Cardiac muscle cell (in vitro differentiated cells and primary cell): ENCODE measurements around the gene RNF128. TPM values are rescaled to one million over a fixed set of nuclear protein-coding genes. Genes with fewer than 3 reads are reported as not detected.
"Not testable (repeated sequence)": the region's sequence is repeated elsewhere in the genome, so short reads cannot be mapped to it uniquely, and the experiment has no call there.

Experiments used
- DNase-seq, 2 donors: peaks; one replicate each; pipeline versions ENCODE4 v3.0.0 to v3.0.0-alpha.2; 2010 to 2017; ENCODE audit warnings: low read depth in 1 of 2, low spot score in 1 of 2
- H3K27ac ChIP-seq: fragments of 200-600 bp; sonication (generic); 2 replicates; pipeline ENCODE4 v1.5.1; 2016
- H3K27me3 ChIP-seq: fragments of 200-600 bp; sonication (generic); 2 replicates; pipeline ENCODE4 v1.6.0; 2016; ENCODE audit warnings: control low read depth
- H3K36me3 ChIP-seq: fragments of 200-600 bp; sonication (generic); 2 replicates; pipeline ENCODE4 v1.5.1; 2016; ENCODE audit warnings: control low read depth
- H3K4me1 ChIP-seq: fragments of 200-600 bp; sonication (generic); 2 replicates; pipeline ENCODE4 v1.8.1; 2017; ENCODE audit warnings: low read depth, mild to moderate bottlenecking, mixed run types
- H3K4me3 ChIP-seq: fragments of 200-600 bp; sonication (generic); 2 replicates; pipeline ENCODE4 v1.5.1; 2016; ENCODE audit warnings: mild to moderate bottlenecking
- H3K9me3 ChIP-seq: fragments of 200-600 bp; sonication (generic); 2 replicates; pipeline ENCODE4 v1.5.1; 2017; ENCODE audit warnings: low read depth, mild to moderate bottlenecking, control low read depth
- CTCF ChIP-seq: IDR thresholded peaks from 2 replicates; pipeline ENCODE4 v1.5.1; 2012; ENCODE audit warnings: low read depth, mild to moderate bottlenecking, low read length
- polyA plus RNA-seq: library from polyadenylated mRNA; unstranded; fragments of >200 nt; fragmentation: Nextera tagmentation; extraction: Ambion mirVana; gene quantifications from 2 replicates; pipeline ENCODE4 v1.2.1, GENCODE V29; 2016
- total RNA-seq: library from RNA; depleted of rRNA; stranded (reverse); fragments of >200 nt; gene quantifications from 2 replicates; pipeline ENCODE4 v1.2.3, GENCODE V29; 2016

RNF128 gene
- total and polyA plus RNA-seq, 2 experiments from 2014 or later: 0.18 to 0.72 TPM

GRCh38 chrX:106811131-106811910 is 84.8 kb downstream of the RNF128 start:
- TF ChIP-seq CTCF: no peak
- H3K9me3 ChIP-seq: no peaks in the 10 kb centered on the region
- no peaks in the 10 kb centered on the region for H3K36me3 ChIP-seq
- no peak overlapping the region for H3K4me3 ChIP-seq
- no peak for DNase-seq
- no peak overlapping the region for H3K27ac ChIP-seq
- H3K4me1 ChIP-seq: no peaks in the 10 kb centered on the region
- no peaks in the 10 kb centered on the region for H3K27me3 ChIP-seq

GRCh38 chrX:106812930-106813329 is 86.4 kb downstream of the RNF128 start:
- DNase-seq, H3K4me1 ChIP-seq, H3K4me3 ChIP-seq: not testable (repeated sequence)

GRCh38 chrX:106814093-106814492 is 87.6 kb downstream of the RNF128 start:
- not testable (repeated sequence) for DNase-seq, H3K9me3 ChIP-seq, H3K36me3 ChIP-seq, H3K4me3 ChIP-seq, H3K4me1 ChIP-seq, H3K27ac ChIP-seq, H3K27me3 ChIP-seq

More at GRCh38 chrX:106812930-106813329, 86.4 kb downstream of the RNF128 start:
- not testable (repeated sequence) for H3K36me3 ChIP-seq, H3K9me3 ChIP-seq, H3K27ac ChIP-seq, H3K27me3 ChIP-seq

Other genes with a start within 250 kb of the RNF128 start
- 4.5 and 6.3 TPM in 2 replicates for gene RADX, start 114.7 kb upstream of the RNF128 start, total RNA-seq
- 5.8 and 6.1 TPM in 2 replicates for gene RADX, start 114.7 kb upstream of the RNF128 start, polyA plus RNA-seq
- gene TBC1D8B, start 76.0 kb downstream of the RNF128 start, total RNA-seq: 1.7 and 2.1 TPM in 2 replicates
- gene TBC1D8B, start 76.0 kb downstream of the RNF128 start, polyA plus RNA-seq: 3.0 and 5.2 TPM in 2 replicates
- gene RIPPLY1, start 176.6 kb downstream of the RNF128 start, total RNA-seq: 0.21 TPM in 1 of 2 replicates, not detected in the other
- 0.55 TPM in 1 of 2 replicates, not detected in the other for gene RIPPLY1, start 176.6 kb downstream of the RNF128 start, polyA plus RNA-seq
- gene CLDN2, start 193.7 kb downstream of the RNF128 start, total RNA-seq: 0.09 and 0.18 TPM in 2 replicates
- 0.24 and 0.66 TPM in 2 replicates for gene CLDN2, start 193.7 kb downstream of the RNF128 start, polyA plus RNA-seq